Measurements from ENCODE around the gene AMZ1.

Gene AMZ1

GRCh38 chr7:2649991-2650390 is 38.0 kb upstream of the AMZ1 start:
- Histone ChIP-seq H3K23ac (ENCODE audit: low read length) (no peak overlapping the region), H3K4me3 (ENCODE audit: low read length) (no peak overlapping the region)
- WGBS (ENCODE audit: extremely low coverage, insufficient coverage, low lambda C conversion rate) = no CpG with 5 or more reads among the region's 11 CpGs

GRCh38 chr7:2650451-2650850 is 37.6 kb upstream of the AMZ1 start:
- Histone ChIP-seq H3K4me3 (ENCODE audit: low read length) (no peak overlapping the region), H4K5ac (ENCODE audit: low read length) (no peak overlapping the region), H3K27ac (ENCODE audit: low read depth, low read length) (no peak overlapping the region), H3K4me2 (ENCODE audit: low read length) (no peak overlapping the region), H2BK5ac (ENCODE audit: low read length) (no peak overlapping the region), H3K4ac (ENCODE audit: low read depth, low read length) (no peak overlapping the region), H4K8ac (ENCODE audit: low read depth, low read length) (no peak overlapping the region), H3K79me2 (ENCODE audit: control insufficient read depth, insufficient read depth, low read length) (peaks cover 3% of the 10 kb centered on the region), H3K56ac (ENCODE audit: low read length) (no peak overlapping the region), H3K36me3 (ENCODE audit: control insufficient read depth, insufficient read depth, low read length) (peaks cover 16% of the 10 kb centered on the region), H2AK5ac (ENCODE audit: low read length) (no peak overlapping the region), H2BK120ac (ENCODE audit: low read depth, low read length) (no peak overlapping the region), H3K23ac (ENCODE audit: low read length) (no peak overlapping the region), H3K18ac (ENCODE audit: low read length) (no peak overlapping the region), H2BK15ac (replicated peaks; ENCODE audit: low read depth) (no peak overlapping the region), H3K27me3 (ENCODE audit: insufficient read depth, low read length, poor library complexity) (no peaks in the 10 kb centered on the region), H3K4me1 (ENCODE audit: control insufficient read depth, low read depth, low read length) (peaks cover 5% of the 10 kb centered on the region), H3K9ac (ENCODE audit: low read length) (no peak overlapping the region), H3K79me1 (ENCODE audit: low read length) (peaks cover 9% of the 10 kb centered on the region)
- no peak for DNase-seq
- no CpG with 5 or more reads among the region's 8 CpGs for WGBS (ENCODE audit: extremely low coverage, insufficient coverage, low lambda C conversion rate)

More at GRCh38 chr7:2649991-2650390, 38.0 kb upstream of the AMZ1 start:
- no peak overlapping the region for H2BK5ac ChIP-seq (ENCODE audit: low read length)
- no peak overlapping the region for H3K4ac ChIP-seq (ENCODE audit: low read depth, low read length)
- H3K56ac ChIP-seq (ENCODE audit: low read length) = no peak overlapping the region
- H3K9ac ChIP-seq (ENCODE audit: low read length) = no peak overlapping the region
- peaks cover 9% of the 10 kb centered on the region for H3K79me1 ChIP-seq (ENCODE audit: low read length)
- no peak overlapping the region for H4K5ac ChIP-seq (ENCODE audit: low read length)
- H3K18ac ChIP-seq (ENCODE audit: low read length) = no peak overlapping the region
- H2AK5ac ChIP-seq (ENCODE audit: low read length) = no peak overlapping the region
- peaks cover 9% of the 10 kb centered on the region for H3K4me1 ChIP-seq (ENCODE audit: control insufficient read depth, low read depth, low read length)
- peaks cover 15% of the 10 kb centered on the region for H3K36me3 ChIP-seq (ENCODE audit: control insufficient read depth, insufficient read depth, low read length)
- H3K79me2 ChIP-seq (ENCODE audit: control insufficient read depth, insufficient read depth, low read length) = peaks cover 3% of the 10 kb centered on the region
- H4K8ac ChIP-seq (ENCODE audit: low read depth, low read length) = no peak overlapping the region
- H3K27me3 ChIP-seq (ENCODE audit: insufficient read depth, low read length, poor library complexity) = no peaks in the 10 kb centered on the region
- H2BK15ac ChIP-seq (replicated peaks; ENCODE audit: low read depth) = no peak overlapping the region
- H2BK120ac ChIP-seq (ENCODE audit: low read depth, low read length) = no peak overlapping the region
- no peak for DNase-seq
- no peak overlapping the region for H3K4me2 ChIP-seq (ENCODE audit: low read length)
- no peak overlapping the region for H3K27ac ChIP-seq (ENCODE audit: low read depth, low read length)

DNA sequence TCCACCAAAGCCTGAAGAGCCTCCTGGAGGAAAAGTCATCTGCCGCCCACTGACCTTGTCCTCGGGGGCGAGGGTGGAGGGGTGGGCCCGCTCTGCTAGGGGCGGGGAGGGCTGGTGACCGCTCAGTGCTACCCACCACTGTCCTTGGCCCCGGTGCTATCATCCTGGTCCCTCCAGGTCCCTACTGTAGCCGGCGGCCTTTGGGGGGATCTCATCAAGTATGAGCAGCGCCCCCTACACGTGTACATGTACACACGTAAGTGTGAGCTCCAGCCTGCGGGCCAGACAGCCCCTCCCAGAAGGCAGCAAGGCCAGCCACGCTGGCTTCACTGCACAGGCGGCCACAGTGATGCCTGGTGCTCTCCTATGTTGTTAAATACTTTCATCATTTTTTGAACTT is 36.7 kb upstream of the AMZ1 start:
- H4K5ac ChIP-seq (ENCODE audit: low read length) = no peak overlapping the region
- H4K8ac ChIP-seq (ENCODE audit: low read depth, low read length) = no peak overlapping the region
- H3K79me1 ChIP-seq (ENCODE audit: low read length) = peaks cover 4% of the 10 kb centered on the region
- no peaks in the 10 kb centered on the region for H3K79me2 ChIP-seq (ENCODE audit: control insufficient read depth, insufficient read depth, low read length)
- no CpG with 5 or more reads among the region's 15 CpGs for WGBS (ENCODE audit: extremely low coverage, insufficient coverage, low lambda C conversion rate)
- no peak overlapping the region for H2BK5ac ChIP-seq (ENCODE audit: low read length)
- no peak overlapping the region for H3K4me3 ChIP-seq (ENCODE audit: low read length)
- no peak overlapping the region for H3K4ac ChIP-seq (ENCODE audit: low read depth, low read length)
- H3K9ac ChIP-seq (ENCODE audit: low read length) = no peak overlapping the region
- H3K27ac ChIP-seq (ENCODE audit: low read depth, low read length) = no peak overlapping the region
- peaks cover under 1% of the 10 kb centered on the region for H3K4me1 ChIP-seq (ENCODE audit: control insufficient read depth, low read depth, low read length)
- no peak overlapping the region for H2AK5ac ChIP-seq (ENCODE audit: low read length)
- H2BK15ac ChIP-seq (replicated peaks; ENCODE audit: low read depth) = no peak overlapping the region
- peaks cover 23% of the 10 kb centered on the region for H3K36me3 ChIP-seq (ENCODE audit: control insufficient read depth, insufficient read depth, low read length)
- no peaks in the 10 kb centered on the region for H3K27me3 ChIP-seq (ENCODE audit: insufficient read depth, low read length, poor library complexity)
- H3K56ac ChIP-seq (ENCODE audit: low read length) = no peak overlapping the region
- no peak overlapping the region for H3K23ac ChIP-seq (ENCODE audit: low read length)
- H3K18ac ChIP-seq (ENCODE audit: low read length) = no peak overlapping the region
- DNase-seq = no peak
- H2BK120ac ChIP-seq (ENCODE audit: low read depth, low read length) = no peak overlapping the region
- no peak overlapping the region for H3K4me2 ChIP-seq (ENCODE audit: low read length)

DNA sequence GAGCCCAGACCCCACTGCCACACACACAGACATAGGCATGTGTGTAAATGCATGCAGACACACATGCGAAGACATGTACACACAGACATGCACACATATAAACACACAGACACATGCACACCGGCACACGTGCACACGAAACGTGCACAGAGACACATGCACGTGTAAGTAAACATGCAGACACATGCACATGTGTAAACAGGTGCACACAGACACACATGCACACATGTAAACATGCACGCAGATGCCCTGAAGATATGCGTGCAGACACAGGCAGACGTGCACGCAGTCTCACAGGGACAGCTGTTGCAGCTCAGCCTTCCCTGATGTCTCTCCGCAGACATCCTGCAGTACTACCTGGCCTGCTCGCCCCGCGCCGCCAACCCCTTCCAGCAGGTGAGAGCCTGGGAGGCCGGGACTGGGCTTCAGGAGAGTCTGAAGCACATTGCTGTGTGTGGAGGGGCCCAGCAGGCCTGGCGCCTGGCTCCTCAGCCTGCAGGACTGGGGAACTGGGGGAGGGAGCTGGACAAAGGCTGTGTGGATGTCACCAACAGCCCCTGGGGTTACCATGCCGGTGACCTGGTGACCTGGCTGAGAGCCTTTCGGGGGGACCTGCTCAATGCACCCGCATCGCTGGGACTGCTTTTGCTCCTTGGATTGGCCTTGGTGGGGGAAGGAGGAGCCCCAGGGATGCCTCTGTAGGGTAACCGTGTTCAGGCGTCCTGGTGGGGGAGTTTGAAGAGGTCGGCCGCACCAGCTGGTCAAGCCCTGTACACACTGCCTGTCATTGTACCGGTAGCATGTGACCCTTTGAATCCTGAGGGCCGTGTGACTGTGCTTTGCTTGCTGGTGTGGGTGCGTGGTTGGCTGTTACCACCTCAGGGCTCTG is 35.9 kb upstream of the AMZ1 start:
- no peak overlapping the region for H3K4me3 ChIP-seq (ENCODE audit: low read length)
- no peaks in the 10 kb centered on the region for H3K4me1 ChIP-seq (ENCODE audit: control insufficient read depth, low read depth, low read length)
- no peak overlapping the region for H3K4me2 ChIP-seq (ENCODE audit: low read length)
- no peak overlapping the region for H4K8ac ChIP-seq (ENCODE audit: low read depth, low read length)
- no CpG with 5 or more reads among the region's 28 CpGs for WGBS (ENCODE audit: extremely low coverage, insufficient coverage, low lambda C conversion rate)
- H3K79me2 ChIP-seq (ENCODE audit: control insufficient read depth, insufficient read depth, low read length) = no peaks in the 10 kb centered on the region
- no peak overlapping the region for H2BK15ac ChIP-seq (replicated peaks; ENCODE audit: low read depth)
- H3K27ac ChIP-seq (ENCODE audit: low read depth, low read length) = no peak overlapping the region
- no peak overlapping the region for H3K56ac ChIP-seq (ENCODE audit: low read length)
- H4K5ac ChIP-seq (ENCODE audit: low read length) = no peak overlapping the region
- no peak overlapping the region for H2BK5ac ChIP-seq (ENCODE audit: low read length)
- H3K18ac ChIP-seq (ENCODE audit: low read length) = no peak overlapping the region
- H3K79me1 ChIP-seq (ENCODE audit: low read length) = peaks cover 2% of the 10 kb centered on the region
- no peak overlapping the region for H2AK5ac ChIP-seq (ENCODE audit: low read length)
- no peak overlapping the region for H2BK120ac ChIP-seq (ENCODE audit: low read depth, low read length)
- no peak overlapping the region for H3K23ac ChIP-seq (ENCODE audit: low read length)
- no peak overlapping the region for H3K9ac ChIP-seq (ENCODE audit: low read length)
- H3K36me3 ChIP-seq (ENCODE audit: control insufficient read depth, insufficient read depth, low read length) = peaks cover 27% of the 10 kb centered on the region
- no peak for DNase-seq
- no peaks in the 10 kb centered on the region for H3K27me3 ChIP-seq (ENCODE audit: insufficient read depth, low read length, poor library complexity)
- no peak overlapping the region for H3K4ac ChIP-seq (ENCODE audit: low read depth, low read length)

- WGBS (ENCODE audit: extremely low coverage, insufficient coverage, low lambda C conversion rate) = no CpG with 5 or more reads among the region's 12 CpGs
- peaks cover 27% of the 10 kb centered on the region for H3K36me3 ChIP-seq (ENCODE audit: control insufficient read depth, insufficient read depth, low read length)
Observed at GRCh38 chr7:2652736-2653060, 35.3 kb upstream of the AMZ1 start.

GRCh38 chr7:2654059-2654458 is 33.9 kb upstream of the AMZ1 start:
- no peak overlapping the region for H3K4ac ChIP-seq (ENCODE audit: low read depth, low read length)
- no peaks in the 10 kb centered on the region for H3K27me3 ChIP-seq (ENCODE audit: insufficient read depth, low read length, poor library complexity)
- DNase-seq = no peak
- no peak overlapping the region for H3K56ac ChIP-seq (ENCODE audit: low read length)
- no peak overlapping the region for H4K8ac ChIP-seq (ENCODE audit: low read depth, low read length)
- no peak overlapping the region for H3K18ac ChIP-seq (ENCODE audit: low read length)
- H2AK5ac ChIP-seq (ENCODE audit: low read length) = no peak overlapping the region
- WGBS (ENCODE audit: extremely low coverage, insufficient coverage, low lambda C conversion rate) = no CpG with 5 or more reads among the region's 5 CpGs
- H3K4me1 ChIP-seq (ENCODE audit: control insufficient read depth, low read depth, low read length) = no peaks in the 10 kb centered on the region
- no peak overlapping the region for H2BK15ac ChIP-seq (replicated peaks; ENCODE audit: low read depth)
- H3K4me2 ChIP-seq (ENCODE audit: low read length) = no peak overlapping the region
- H3K79me2 ChIP-seq (ENCODE audit: control insufficient read depth, insufficient read depth, low read length) = no peaks in the 10 kb centered on the region
- H4K5ac ChIP-seq (ENCODE audit: low read length) = no peak overlapping the region
- H2BK5ac ChIP-seq (ENCODE audit: low read length) = no peak overlapping the region
- H3K79me1 ChIP-seq (ENCODE audit: low read length) = peaks cover 2% of the 10 kb centered on the region
- peaks cover 27% of the 10 kb centered on the region for H3K36me3 ChIP-seq (ENCODE audit: control insufficient read depth, insufficient read depth, low read length)
- no peak overlapping the region for H3K27ac ChIP-seq (ENCODE audit: low read depth, low read length)
- H3K4me3 ChIP-seq (ENCODE audit: low read length) = no peak overlapping the region
- H3K9ac ChIP-seq (ENCODE audit: low read length) = no peak overlapping the region
- no peak overlapping the region for H3K23ac ChIP-seq (ENCODE audit: low read length)
- H2BK120ac ChIP-seq (ENCODE audit: low read depth, low read length) = no peak overlapping the region

More at GRCh38 chr7:2652736-2653060, 35.3 kb upstream of the AMZ1 start:
- no peak overlapping the region for H4K5ac ChIP-seq (ENCODE audit: low read length)
- no peak overlapping the region for H3K27ac ChIP-seq (ENCODE audit: low read depth, low read length)
- H3K79me2 ChIP-seq (ENCODE audit: control insufficient read depth, insufficient read depth, low read length) = no peaks in the 10 kb centered on the region
- no peak overlapping the region for H3K9ac ChIP-seq (ENCODE audit: low read length)
- H3K56ac ChIP-seq (ENCODE audit: low read length) = no peak overlapping the region
- H2AK5ac ChIP-seq (ENCODE audit: low read length) = no peak overlapping the region
- H3K4me1 ChIP-seq (ENCODE audit: control insufficient read depth, low read depth, low read length) = no peaks in the 10 kb centered on the region
- DNase-seq = no peak
- no peak overlapping the region for H2BK15ac ChIP-seq (replicated peaks; ENCODE audit: low read depth)
- H3K4me2 ChIP-seq (ENCODE audit: low read length) = no peak overlapping the region
- H2BK120ac ChIP-seq (ENCODE audit: low read depth, low read length) = no peak overlapping the region
- H3K23ac ChIP-seq (ENCODE audit: low read length) = no peak overlapping the region
- H4K8ac ChIP-seq (ENCODE audit: low read depth, low read length) = no peak overlapping the region
- no peak overlapping the region for H3K4me3 ChIP-seq (ENCODE audit: low read length)
- H3K79me1 ChIP-seq (ENCODE audit: low read length) = peaks cover 2% of the 10 kb centered on the region
- H3K4ac ChIP-seq (ENCODE audit: low read depth, low read length) = no peak overlapping the region
- H3K18ac ChIP-seq (ENCODE audit: low read length) = no peak overlapping the region
- no peaks in the 10 kb centered on the region for H3K27me3 ChIP-seq (ENCODE audit: insufficient read depth, low read length, poor library complexity)
- H2BK5ac ChIP-seq (ENCODE audit: low read length) = no peak overlapping the region
